GM12892 (cell line): ENCODE measurements around the gene YAE1.

Experiments
- POLR2A ChIP-seq: IDR thresholded peaks from 2 replicates; pipeline ENCODE4 v1.6.1; 2011; ENCODE audit warnings: low read depth, low read length, control low read depth
- POLR2AphosphoS5 ChIP-seq: IDR thresholded peaks from 2 replicates; pipeline ENCODE4 v1.6.1; 2011; ENCODE audit warnings: low read depth, low read length, control low read depth
- TAF1 ChIP-seq: IDR thresholded peaks from 2 replicates; pipeline ENCODE4 v1.6.1; 2011; ENCODE audit warnings: low read depth, mild to moderate bottlenecking, control low read depth, low read length, borderline replicate concordance

DNA sequence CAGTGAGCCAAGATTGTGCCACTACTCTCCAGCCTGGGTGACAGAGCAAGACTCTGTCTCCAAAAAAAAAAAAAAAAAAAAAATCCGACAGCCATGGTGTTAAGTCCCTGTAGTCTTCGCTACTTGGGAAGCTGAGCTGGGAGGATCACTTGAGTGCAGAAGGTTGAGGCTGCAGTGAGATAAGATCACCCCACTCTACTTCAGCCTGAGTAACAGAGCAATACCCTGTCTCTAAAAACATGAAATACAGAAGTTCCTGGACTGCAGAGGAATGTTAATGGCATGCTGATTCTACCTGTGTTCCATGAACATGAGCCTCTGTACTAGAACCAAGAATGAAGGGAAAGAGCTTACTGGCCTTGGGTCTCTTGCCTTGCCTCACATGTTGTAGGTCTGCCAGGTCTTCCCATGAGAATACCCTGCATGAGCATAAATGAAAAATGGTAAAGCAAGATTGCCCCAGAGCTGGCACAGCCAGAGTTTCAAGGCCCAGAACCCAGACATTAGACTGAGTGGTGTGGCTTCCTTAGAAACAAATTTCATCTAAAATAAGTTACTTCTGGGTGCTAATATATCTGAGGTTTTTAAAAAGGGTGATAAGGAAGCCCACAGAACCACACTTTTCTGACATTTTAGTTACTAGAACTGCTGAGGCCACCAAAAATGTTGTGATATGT, 8.6 kb downstream of the YAE1 start:
- TF ChIP-seq POLR2AphosphoS5 = no peak
- TF ChIP-seq POLR2A = no peak
- no peak for TF ChIP-seq TAF1
